Fibroblast of lung (primary cell): ENCODE results near the gene RAPH1. TPM values are rescaled to one million over a fixed set of nuclear protein-coding genes. Genes with fewer than 3 reads are reported as not detected.

Experiments used
- DNase-seq, 2 donors: peaks; one replicate each; pipeline versions ENCODE4 v3.0.0 to v3.0.0-alpha.2; 2010; ENCODE audit warnings: low read depth in 2 of 2
- H2AFZ ChIP-seq: 2 replicates; pipeline ENCODE4 v1.5.1; 2012; ENCODE audit warnings: low read length, control low read depth, inconsistent platforms
- H3K27ac ChIP-seq: 2 replicates; pipeline ENCODE4 v1.5.1; 2011; ENCODE audit warnings: low read length, control low read depth; ENCODE audit not compliant: insufficient read depth
- H3K27me3 ChIP-seq: 2 replicates; pipeline ENCODE4 v1.5.1; 2011; ENCODE audit warnings: mild to moderate bottlenecking, low read length; ENCODE audit not compliant: control insufficient read depth, insufficient read depth
- H3K36me3 ChIP-seq: 2 replicates; pipeline ENCODE4 v1.5.1; 2011; ENCODE audit warnings: low read length; ENCODE audit not compliant: control insufficient read depth, insufficient read depth
- H3K4me1 ChIP-seq: 2 replicates; pipeline ENCODE4 v1.5.1; 2011; ENCODE audit warnings: low read length; ENCODE audit not compliant: control insufficient read depth, insufficient read depth; ENCODE audit errors: extremely low read depth
- H3K4me2 ChIP-seq: 2 replicates; pipeline ENCODE4 v1.5.1; 2011; ENCODE audit warnings: low read length, control low read depth; ENCODE audit not compliant: insufficient read depth; ENCODE audit errors: extremely low read depth
- H3K4me3 ChIP-seq, 4 experiments: fragments of 200-600 bp in 1 of 4; sonication (generic) in 1 of 4; replicated peaks in 1 of 4; 2 replicates each; pipeline ENCODE4 v1.5.1; 2011 to 2016; ENCODE audit warnings: low read length in 4 of 4, low read depth in 3 of 4, mild to moderate bottlenecking in 3 of 4, control low read depth in 2 of 4, inconsistent platforms in 1 of 4, mixed read lengths in 1 of 4; ENCODE audit not compliant: insufficient read depth in 1 of 4; ENCODE audit errors: control extremely low read depth in 1 of 4
- H3K79me2 ChIP-seq: 2 replicates; pipeline ENCODE4 v1.5.1; 2012; ENCODE audit warnings: mild to moderate bottlenecking, low read length, inconsistent platforms; ENCODE audit not compliant: control insufficient read depth, insufficient read depth
- H3K9ac ChIP-seq: 2 replicates; pipeline ENCODE4 v1.5.1; 2011; ENCODE audit warnings: mild to moderate bottlenecking, low read length, control low read depth; ENCODE audit not compliant: insufficient read depth
- H3K9me3 ChIP-seq: 2 replicates; pipeline ENCODE4 v1.5.1; 2012; ENCODE audit warnings: low read depth, low read length; ENCODE audit not compliant: control insufficient read depth, insufficient read depth
- H4K20me1 ChIP-seq: 2 replicates; pipeline ENCODE4 v1.5.1; 2011; ENCODE audit warnings: low read length; ENCODE audit not compliant: control insufficient read depth, insufficient read depth; ENCODE audit errors: extremely low read depth
- EZH2 ChIP-seq: IDR thresholded peaks from 2 replicates; pipeline ENCODE4 v1.5.1; 2012; ENCODE audit warnings: low read length, control low read depth, mild to moderate bottlenecking; ENCODE audit errors: missing control alignments
- polyA plus RNA-seq, 2 donors: library from polyadenylated mRNA; depleted of rRNA in 1 of 2; stranded (reverse) in 1 of 2; unstranded in 1 of 2; fragments of >200 nt; gene quantifications; 2 replicates each; pipeline ENCODE4 v1.2.1, GENCODE V29; 2011 to 2012; ENCODE audit warnings: missing spikeins in 1 of 2
- total RNA-seq: library from RNA; depleted of rRNA; stranded (reverse); fragments of >200 nt; gene quantifications from 2 replicates; pipeline ENCODE4 v1.2.1, GENCODE V29; 2014
- TF ChIP-seq, protein P1 (sequence below), 2 donors: IDR thresholded peaks in 1 of 2; conservative IDR thresholded peaks in 1 of 2; 1 replicate in 1 of 2; 2 replicates in 1 of 2; pipeline ENCODE4 v1.5.1; 2011 to 2012; ENCODE audit warnings: low read length in 2 of 2, control low read depth in 1 of 2, inconsistent platforms in 1 of 2, low read depth in 1 of 2, mild to moderate bottlenecking in 1 of 2

Gene RAPH1
- total and polyA plus RNA-seq, 2 donors (not counting 1 experiment from before 2014, with no cell fraction given), result 14.1 to 21.1 TPM

DNA sequence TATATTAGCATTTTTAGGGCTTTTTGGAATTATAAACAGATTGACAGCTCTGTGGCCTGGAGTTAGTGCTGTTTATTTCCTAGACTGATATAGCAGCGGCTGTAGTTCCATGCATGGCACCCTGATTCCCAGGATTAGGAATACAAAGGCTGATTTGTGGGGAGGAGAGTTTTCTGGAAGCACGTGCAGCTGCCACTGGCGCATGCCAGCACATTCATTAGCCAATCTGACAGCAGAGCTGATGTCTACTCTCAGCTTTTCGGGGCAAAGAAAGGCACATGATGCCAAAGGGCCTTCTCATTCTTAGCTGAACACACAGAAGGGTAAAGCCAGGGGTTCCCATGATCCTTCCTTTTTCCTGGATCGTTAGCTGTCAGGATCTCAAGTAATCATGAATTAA, 45.7 kb upstream of the RAPH1 start:
- no peak overlapping the region for H3K4me3 ChIP-seq
- no peak overlapping the region for H3K27ac ChIP-seq
- no peaks in the 10 kb centered on the region for H3K27me3 ChIP-seq
- H3K79me2 ChIP-seq, result no peaks in the 10 kb centered on the region
- no peaks in the 10 kb centered on the region for H3K36me3 ChIP-seq
- no peak overlapping the region for H2AFZ ChIP-seq
- H3K9ac ChIP-seq, result no peak overlapping the region
- TF ChIP-seq, protein P1, sequence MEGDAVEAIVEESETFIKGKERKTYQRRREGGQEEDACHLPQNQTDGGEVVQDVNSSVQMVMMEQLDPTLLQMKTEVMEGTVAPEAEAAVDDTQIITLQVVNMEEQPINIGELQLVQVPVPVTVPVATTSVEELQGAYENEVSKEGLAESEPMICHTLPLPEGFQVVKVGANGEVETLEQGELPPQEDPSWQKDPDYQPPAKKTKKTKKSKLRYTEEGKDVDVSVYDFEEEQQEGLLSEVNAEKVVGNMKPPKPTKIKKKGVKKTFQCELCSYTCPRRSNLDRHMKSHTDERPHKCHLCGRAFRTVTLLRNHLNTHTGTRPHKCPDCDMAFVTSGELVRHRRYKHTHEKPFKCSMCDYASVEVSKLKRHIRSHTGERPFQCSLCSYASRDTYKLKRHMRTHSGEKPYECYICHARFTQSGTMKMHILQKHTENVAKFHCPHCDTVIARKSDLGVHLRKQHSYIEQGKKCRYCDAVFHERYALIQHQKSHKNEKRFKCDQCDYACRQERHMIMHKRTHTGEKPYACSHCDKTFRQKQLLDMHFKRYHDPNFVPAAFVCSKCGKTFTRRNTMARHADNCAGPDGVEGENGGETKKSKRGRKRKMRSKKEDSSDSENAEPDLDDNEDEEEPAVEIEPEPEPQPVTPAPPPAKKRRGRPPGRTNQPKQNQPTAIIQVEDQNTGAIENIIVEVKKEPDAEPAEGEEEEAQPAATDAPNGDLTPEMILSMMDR (conservative IDR thresholded peaks at IDR 0.05 in 1 of 2, IDR thresholded peaks at IDR 0.05 in 1 of 2; ENCODE audit: low read depth in 1 of 2, low read length in 2 of 2), result no peak
- TF ChIP-seq EZH2, result no peak
- no peaks in the 10 kb centered on the region for H3K9me3 ChIP-seq
- no peak for DNase-seq
- H3K4me1 ChIP-seq, result peaks cover 2% of the 10 kb centered on the region
- H4K20me1 ChIP-seq, result no peaks in the 10 kb centered on the region
- H3K4me2 ChIP-seq, result no peak overlapping the region

DNA sequence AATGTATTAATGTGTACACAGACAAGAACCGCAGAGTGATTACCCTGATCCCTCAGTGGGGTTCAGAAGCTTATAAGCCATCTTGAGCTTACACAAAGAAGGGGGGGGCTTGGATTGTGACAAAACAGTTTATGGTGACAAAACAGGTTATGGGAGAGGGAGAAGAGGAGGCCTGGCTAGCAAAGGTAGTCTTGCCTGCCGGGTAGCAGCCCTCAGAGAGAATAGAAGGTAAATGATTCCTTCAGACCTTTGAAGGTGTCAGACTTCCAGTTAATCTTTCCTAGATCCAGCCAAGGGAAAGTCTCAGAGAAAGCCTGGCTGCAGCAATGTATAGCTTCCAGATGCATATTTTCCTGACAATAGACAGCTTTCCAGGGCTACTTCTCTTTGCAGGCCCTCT, 44.6 kb upstream of the RAPH1 start:
- H3K9ac ChIP-seq, result no peak overlapping the region
- H3K9me3 ChIP-seq, result no peaks in the 10 kb centered on the region
- peaks cover 2% of the 10 kb centered on the region for H3K4me1 ChIP-seq
- no peaks in the 10 kb centered on the region for H4K20me1 ChIP-seq
- H3K36me3 ChIP-seq, result no peaks in the 10 kb centered on the region
- no peak overlapping the region for H3K27ac ChIP-seq
- TF ChIP-seq EZH2, result no peak
- TF ChIP-seq, protein P1 (conservative IDR thresholded peaks at IDR 0.05 in 1 of 2, IDR thresholded peaks at IDR 0.05 in 1 of 2; ENCODE audit: low read depth in 1 of 2, low read length in 2 of 2), result no peak
- H2AFZ ChIP-seq, result no peak overlapping the region
- no peak overlapping the region for H3K4me3 ChIP-seq
- no peaks in the 10 kb centered on the region for H3K27me3 ChIP-seq
- H3K4me2 ChIP-seq, result no peak overlapping the region
- no peak for DNase-seq
- H3K79me2 ChIP-seq, result no peaks in the 10 kb centered on the region

DNA sequence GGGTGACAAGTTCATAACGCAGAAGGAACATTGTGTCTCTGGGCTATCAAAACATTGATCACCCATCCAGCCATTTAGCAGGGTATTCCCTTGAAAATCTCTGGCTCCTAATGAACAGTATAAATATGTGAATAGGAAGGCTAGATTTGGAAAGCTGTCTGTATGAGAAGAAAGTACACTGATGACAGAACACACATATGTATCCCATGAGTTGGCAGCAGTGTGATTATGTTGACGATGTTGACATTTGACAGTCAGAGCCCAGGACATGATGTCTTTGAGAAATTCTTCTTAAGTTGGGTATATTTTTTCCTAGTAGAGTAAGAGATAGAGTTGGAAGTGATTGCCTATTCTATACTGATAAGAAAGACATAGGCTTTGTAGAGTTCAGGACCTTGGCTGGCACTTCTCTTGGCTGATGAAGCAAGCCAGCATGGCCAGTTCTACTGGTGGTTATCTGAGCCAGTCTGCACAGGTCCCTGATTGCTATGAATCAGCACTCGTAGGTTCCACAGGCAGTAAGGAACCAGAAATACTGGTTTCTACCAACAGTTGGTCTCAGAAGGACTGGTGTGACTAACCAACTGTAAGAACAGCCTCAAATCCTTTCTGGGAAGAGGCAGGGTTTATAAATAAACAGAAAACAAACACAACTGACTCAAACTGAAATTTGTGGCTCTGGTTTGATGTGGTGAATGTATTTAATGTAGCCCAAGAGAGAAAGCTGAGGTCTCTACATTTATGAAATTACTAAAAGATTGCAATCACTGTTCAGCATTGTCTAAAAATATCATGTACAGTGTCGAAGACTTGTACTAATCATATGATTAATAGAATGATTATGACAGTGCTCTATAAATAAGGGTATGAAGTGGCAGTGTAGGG, 43.9 kb upstream of the RAPH1 start:
- H3K4me1 ChIP-seq, result peaks cover 2% of the 10 kb centered on the region
- no peak overlapping the region for H3K27ac ChIP-seq
- H3K36me3 ChIP-seq, result no peaks in the 10 kb centered on the region
- no peak overlapping the region for H3K4me3 ChIP-seq
- H3K4me2 ChIP-seq, result peak overlapping the region; percentile 23
- H3K9me3 ChIP-seq, result no peaks in the 10 kb centered on the region
- H3K9ac ChIP-seq, result no peak overlapping the region
- H3K27me3 ChIP-seq, result no peaks in the 10 kb centered on the region
- TF ChIP-seq EZH2, result no peak
- TF ChIP-seq, protein P1 (conservative IDR thresholded peaks at IDR 0.05 in 1 of 2, IDR thresholded peaks at IDR 0.05 in 1 of 2; ENCODE audit: low read depth in 1 of 2, low read length in 2 of 2), result no peak
- DNase-seq, result peak; percentile 60 to 80
- no peaks in the 10 kb centered on the region for H3K79me2 ChIP-seq
- H2AFZ ChIP-seq, result no peak overlapping the region
- no peaks in the 10 kb centered on the region for H4K20me1 ChIP-seq
